Ovary (tissue), 3 donors: ENCODE measurements around the gene POC1A.

ENCODE experiments used
- CTCF ChIP-seq, 3 donors: fragments of 450-650 bp in 2 of 3; fragments of 200-600 bp in 1 of 3; IDR thresholded peaks; one replicate each; pipeline versions ENCODE4 v1.5.1 to v1.8.0; 2016 to 2022; ENCODE audit warnings: antibody characterized with exemption in 3 of 3, mild to moderate bottlenecking in 1 of 3
- POLR2A ChIP-seq: fragments of 450-650 bp; IDR thresholded peaks from one replicate; pipeline ENCODE4 v1.6.1; 2017; ENCODE audit warnings: antibody characterized with exemption, mild to moderate bottlenecking, moderate library complexity
- donor health status: DM: no; HTN: no; CAD: no.

GRCh38 chr3:52070724-52071621 is 83.2 kb downstream of the POC1A start:
- TF ChIP-seq CTCF (IDR thresholded peaks at IDR 0.05) = no peak
- TF ChIP-seq POLR2A = no peak
